ENCODE measurements around the gene IL36B. TPM values are rescaled to one million over a fixed set of nuclear protein-coding genes. Genes with fewer than 3 reads are reported as not detected.

The IL36B gene
- total and polyA plus RNA-seq, 8 donors, result not detected

GRCh38 chr2:113058998-113059960 is 6.6 kb upstream of the IL36B start, which contains the start of gene IL36RN:
IL36RN (plus strand) TSS chr2:113059198; CDS start chr2:113059439, 241 bp downstream.
- Histone ChIP-seq H3K36me3 (no peaks in the 10 kb centered on the region), H3K9me3 (peaks cover 0 to 13% (median 9%) of the 10 kb centered on the region in 4 donors), H3K4me1 (no peaks in the 10 kb centered on the region), H3K27ac (no peak within 1 kb of the TSS), H3K27me3 (peaks cover 0 to 7% (median 0%) of the 10 kb centered on the region in 3 donors), H3K4me3 (no peak within 1 kb of the TSS)
- intact Hi-C loops (cut with DNase I; ENCODE audit: low total_unique reads), result no loop called here
- no peak for TF ChIP-seq POLR2A (IDR thresholded peaks at IDR 0.05)
- TF ChIP-seq EP300 (IDR thresholded peaks at IDR 0.05), result no peak
- TF ChIP-seq POLR2AphosphoS5 (IDR thresholded peaks at IDR 0.05), result no peak
- no peak for TF ChIP-seq CTCF (IDR thresholded peaks at IDR 0.05)
- no peak for DNase-seq
- WGBS, 5 donors, result 78 to 89% (median 85%) methylated on average over 15 of the region's 15 CpGs

GRCh38 chr2:113058411-113058994 is 5.8 kb upstream of the IL36B start:
- Histone ChIP-seq H3K4me1 (no peaks in the 10 kb centered on the region), H3K4me3 (no peak overlapping the region), H3K27me3 (peaks cover 0 to 7% (median 0%) of the 10 kb centered on the region in 3 donors), H3K36me3 (no peaks in the 10 kb centered on the region), H3K9me3 (peaks cover 0 to 13% (median 9%) of the 10 kb centered on the region in 4 donors), H3K27ac (no peak overlapping the region)
- DNase-seq, result no peak
- 45 to 83% (median 66%) methylated on average over 2 of the region's 2 CpGs for WGBS, 5 donors
- TF ChIP-seq POLR2AphosphoS5 (IDR thresholded peaks at IDR 0.05), result no peak
- no peak for TF ChIP-seq EP300 (IDR thresholded peaks at IDR 0.05)
- no peak for TF ChIP-seq POLR2A (IDR thresholded peaks at IDR 0.05)
- TF ChIP-seq CTCF (IDR thresholded peaks at IDR 0.05), result no peak
- intact Hi-C loops (cut with DNase I; ENCODE audit: low total_unique reads), result no loop called here

GRCh38 chr2:113057117-113057516 is 4.5 kb upstream of the IL36B start:
- intact Hi-C loops (cut with DNase I; ENCODE audit: low total_unique reads), result no loop called here

More at GRCh38 chr2:113057117-113057516, 4.5 kb upstream of the IL36B start:
- Histone ChIP-seq H3K27me3 (peaks cover 0 to 4% (median 0%) of the 10 kb centered on the region in 3 donors), H3K27ac (no peak overlapping the region), H3K4me1 (no peaks in the 10 kb centered on the region), H3K4me3 (no peak overlapping the region), H3K9me3 (peaks cover 0 to 13% (median 9%) of the 10 kb centered on the region in 4 donors), H3K36me3 (no peaks in the 10 kb centered on the region)
- DNase-seq, result no peak
- WGBS, 5 donors, result 74 to 94% (median 82%) methylated on average over 1 of the region's 1 CpG
- no peak for TF ChIP-seq CTCF (IDR thresholded peaks at IDR 0.05)
- TF ChIP-seq POLR2A (IDR thresholded peaks at IDR 0.05), result no peak
- no peak for TF ChIP-seq EP300 (IDR thresholded peaks at IDR 0.05)
- no peak for TF ChIP-seq POLR2AphosphoS5 (IDR thresholded peaks at IDR 0.05)
